Activated CD8-positive, alpha-beta memory T cell treated with anti-CD3 and anti-CD28 coated beads, Interleukin-2, amount 50 U/mL, for 1 hour (primary cell): Measurements from ENCODE around the gene SEMA6B.
"Not testable (repeated sequence)": the region's sequence is repeated elsewhere in the genome, so short reads cannot be mapped to it uniquely, and the experiment has no call there.

Experiments
- DNase-seq: peaks from one replicate; pipeline ENCODE4 v3.0.0-alpha.2; 2020; ENCODE audit errors: extremely low read depth

Gene SEMA6B

GRCh38 chr19:4547303-4548237 lies 11.9 kb downstream of the SEMA6B start:
- no peak for DNase-seq

- DNase-seq, result no peak
Observed at GRCh38 chr19:4543842-4544647, 15.4 kb downstream of the SEMA6B start.

- DNase-seq, result no peak
Observed at GRCh38 chr19:4542896-4543841, 16.3 kb downstream of the SEMA6B start.

- not testable (repeated sequence) for DNase-seq
Observed at GRCh38 chr19:4541806-4542145, 17.7 kb downstream of the SEMA6B start.

GRCh38 chr19:4541114-4541805 lies 18.2 kb downstream of the SEMA6B start:
- DNase-seq, result no peak

- DNase-seq, result no peak
Observed at GRCh38 chr19:4539693-4540581, 19.5 kb downstream of the SEMA6B start, which contains the start of gene LRG1. TSS of gene LRG1 (minus strand) at chr19:4540036. CDS start at chr19:4540013, 23 bp downstream.

GRCh38 chr19:4539169-4539692 lies 20.3 kb downstream of the SEMA6B start:
- no peak for DNase-seq

GRCh38 chr19:4538601-4538954 lies 20.9 kb downstream of the SEMA6B start:
- DNase-seq, result no peak

- no peak for DNase-seq
Observed at GRCh38 chr19:4537953-4538600, 21.4 kb downstream of the SEMA6B start.

GRCh38 chr19:4536798-4537197 lies 22.7 kb downstream of the SEMA6B start:
- no peak for DNase-seq

- no peak for DNase-seq
Observed at GRCh38 chr19:4534836-4535658, 24.4 kb downstream of the SEMA6B start, which contains the start of gene PLIN5. TSS of gene PLIN5 (minus strand) at chr19:4535224. CDS start at chr19:4534074, 1,150 bp downstream.

- DNase-seq, result no peak
Observed at GRCh38 chr19:4533835-4534424, 25.6 kb downstream of the SEMA6B start.

GRCh38 chr19:4533334-4533733 lies 26.1 kb downstream of the SEMA6B start:
- no peak for DNase-seq

- no peak for DNase-seq
Observed at GRCh38 chr19:4531562-4532165, 27.8 kb downstream of the SEMA6B start.

- DNase-seq, result no peak
Observed at GRCh38 chr19:4529924-4530522, 29.5 kb downstream of the SEMA6B start.

- DNase-seq, result no peak
Observed at GRCh38 chr19:4528843-4529242, 30.6 kb downstream of the SEMA6B start.

- DNase-seq, result not testable (repeated sequence)
Observed at GRCh38 chr19:4527377-4527776, 32.1 kb downstream of the SEMA6B start.
